Naive thymus-derived CD4-positive, alpha-beta T cell (primary cell): ENCODE measurements around the gene EXD1. TPM values are rescaled to one million over a fixed set of nuclear protein-coding genes. Genes with fewer than 3 reads are reported as not detected.
"Not testable (repeated sequence)": the region's sequence is repeated elsewhere in the genome, so short reads cannot be mapped to it uniquely, and the experiment has no call there.

Experiments used
- ATAC-seq: fragments of 150-1000 bp; cut with Tn5 transposase; 2 replicates; pipeline ENCODE4 v1.10.0; 2021; ENCODE audit warnings: mild to moderate bottlenecking, moderate library complexity
- CTCF ChIA-PET: fragments of 350-600 bp; sonication (Branson Sonifier 250); formaldehyde crosslinking; loops from one replicate; lab custom pipeline; 2021; ENCODE audit warnings: antibody characterized with exemption; lab: Charles Lee
- POLR2A ChIA-PET: fragments of 350-600 bp; sonication (Branson Sonifier 250); formaldehyde crosslinking; loops from one replicate; lab custom pipeline; 2021; ENCODE audit warnings: antibody characterized with exemption, inconsistent platforms; lab: Charles Lee
- DNase-seq, 9 donors: peaks; one replicate each; pipeline versions ENCODE4 v3.0.0 to v3.0.0-alpha.2; 2020 to 2022; ENCODE audit warnings: mixed read lengths in 1 of 9
- H3K27ac ChIP-seq: one replicate; pipeline ENCODE4 v1.7.0; 2013; ENCODE audit warnings: mild to moderate bottlenecking, low read depth, low read length, moderate library complexity
- H3K27me3 ChIP-seq, 2 donors: one replicate each; pipeline ENCODE4 v1.7.0; 2013; ENCODE audit warnings: low read length in 2 of 2, mild to moderate bottlenecking in 2 of 2, moderate library complexity in 2 of 2; ENCODE audit not compliant: control insufficient read depth in 2 of 2, insufficient read depth in 2 of 2
- H3K36me3 ChIP-seq, 3 experiments: 1 replicate in 2 of 3; 2 replicates in 1 of 3; pipeline ENCODE4 v1.7.0; 2013; ENCODE audit warnings: low read length in 3 of 3, mild to moderate bottlenecking in 3 of 3, moderate library complexity in 1 of 3; ENCODE audit not compliant: insufficient read depth in 3 of 3, control insufficient read depth in 2 of 3
- H3K4me1 ChIP-seq, 2 donors: one replicate each; pipeline ENCODE4 v1.7.0; 2013; ENCODE audit warnings: low read length in 2 of 2, mild to moderate bottlenecking in 2 of 2, moderate library complexity in 1 of 2; ENCODE audit not compliant: control insufficient read depth in 2 of 2, insufficient read depth in 2 of 2
- H3K4me3 ChIP-seq: 2 replicates; pipeline ENCODE4 v1.7.0; 2013; ENCODE audit warnings: mild to moderate bottlenecking, low read length
- H3K9me3 ChIP-seq, 3 experiments: 1 replicate in 2 of 3; 2 replicates in 1 of 3; pipeline ENCODE4 v1.7.0; 2013; ENCODE audit warnings: low read length in 3 of 3; ENCODE audit not compliant: control insufficient read depth in 2 of 3
- H3K27ac Mint-ChIP-seq, 9 donors: one replicate each; pipeline ENCODE4 v1.8.0; 2020 to 2022; ENCODE audit warnings: mixed read lengths in 9 of 9, mild to moderate bottlenecking in 8 of 9, moderate library complexity in 5 of 9, inconsistent platforms in 2 of 9
- H3K27me3 Mint-ChIP-seq, 5 donors: one replicate each; pipeline ENCODE4 v1.8.0; 2021 to 2022; ENCODE audit warnings: mixed read lengths in 5 of 5, mild to moderate bottlenecking in 1 of 5
- H3K36me3 Mint-ChIP-seq, 5 donors: one replicate each; pipeline ENCODE4 v1.8.0; 2020 to 2022; ENCODE audit warnings: mixed read lengths in 5 of 5, mild to moderate bottlenecking in 3 of 5, inconsistent platforms in 1 of 5
- H3K4me1 Mint-ChIP-seq, 7 donors: one replicate each; pipeline ENCODE4 v1.8.0; 2020 to 2022; ENCODE audit warnings: mixed read lengths in 7 of 7, mild to moderate bottlenecking in 3 of 7, inconsistent platforms in 1 of 7
- H3K4me3 Mint-ChIP-seq, 10 donors: one replicate each; pipeline ENCODE4 v1.8.0; 2020 to 2022; ENCODE audit warnings: mild to moderate bottlenecking in 10 of 10, mixed read lengths in 10 of 10, moderate library complexity in 6 of 10, inconsistent platforms in 2 of 10
- H3K9me3 Mint-ChIP-seq, 11 donors: one replicate each; pipeline ENCODE4 v1.8.0; 2020 to 2022; ENCODE audit warnings: mixed read lengths in 11 of 11, mild to moderate bottlenecking in 4 of 11, inconsistent platforms in 1 of 11, moderate library complexity in 1 of 11
- intact Hi-C, 2 donors: fragments of 100-400 bp; cut with micrococcal nuclease; formaldehyde crosslinking; loops; one replicate each; pipeline ENCODE4 v1.15.1; 2023
- polyA plus RNA-seq, 2 donors: library from polyadenylated mRNA; unstranded; fragments of 300-500 nt; fragmentation: Illumina TruSeq; gene quantifications; one replicate each; pipeline ENCODE4 v1.2.3, GENCODE V29; 2021
- total RNA-seq, 6 experiments: library from RNA in 5 of 6; stranded (reverse) in 5 of 6; gene quantifications; 1 replicate in 5 of 6; 2 replicates in 1 of 6; pipeline ENCODE4 v1.2.3 and lab custom pipeline; 2021 to 2026

Gene EXD1
- total and polyA plus RNA-seq, 7 experiments from 2014 or later = not detected

DNA sequence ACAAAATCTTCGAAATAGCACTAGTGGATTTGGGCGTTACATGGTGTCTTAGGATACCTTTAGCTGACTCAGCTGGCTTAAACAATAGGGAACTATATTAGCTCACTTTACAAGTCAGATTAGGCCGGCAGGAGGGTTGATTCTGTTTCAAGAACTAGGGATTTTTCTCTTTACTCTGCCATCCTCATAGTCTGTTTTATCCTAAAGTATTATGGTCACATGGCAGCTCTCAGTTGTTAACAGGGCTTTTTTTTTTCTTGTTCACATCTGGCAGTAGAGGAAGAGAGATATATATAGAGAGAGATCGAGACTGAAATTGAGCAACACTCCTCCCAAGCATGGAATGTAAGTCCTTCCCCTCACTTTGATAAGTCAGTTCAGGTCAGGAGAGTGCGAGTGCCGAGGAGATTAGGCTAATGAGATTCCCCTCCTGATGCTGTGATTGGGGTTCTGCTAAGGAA is 33.4 kb upstream of the EXD1 start:
- Histone ChIP-seq H3K27me3 (no peaks in the 10 kb centered on the region), H3K36me3 (peaks cover 0 to 12% (median 5%) of the 10 kb centered on the region in 3 experiments), H3K27ac (no peak overlapping the region), H3K4me1 (no peaks in the 10 kb centered on the region), H3K9me3 (no peaks in the 10 kb centered on the region), H3K4me3 (no peak overlapping the region)
- H3K4me3 Mint-ChIP-seq = no peak overlapping the region
- intact Hi-C loops = no loop called here
- peaks cover 9 to 34% (median 22%) of the 10 kb centered on the region in 5 donors for H3K36me3 Mint-ChIP-seq
- ChIA-PET POLR2A (no interaction called here), CTCF (interaction anchor here (0.5 to 0.6 kb wide), 3 partner anchors 78 to 607 kb away, joined by 3 to 4 read pairs (median 4); no protein-coding TSS in a partner anchor)
- DNase-seq = no peak
- no peaks in the 10 kb centered on the region for H3K27me3 Mint-ChIP-seq
- ATAC-seq = no peak
- no peaks in the 10 kb centered on the region for H3K9me3 Mint-ChIP-seq
- no peak overlapping the region for H3K27ac Mint-ChIP-seq
- H3K4me1 Mint-ChIP-seq = peaks cover 0 to 2% (median 0%) of the 10 kb centered on the region in 7 donors

DNA sequence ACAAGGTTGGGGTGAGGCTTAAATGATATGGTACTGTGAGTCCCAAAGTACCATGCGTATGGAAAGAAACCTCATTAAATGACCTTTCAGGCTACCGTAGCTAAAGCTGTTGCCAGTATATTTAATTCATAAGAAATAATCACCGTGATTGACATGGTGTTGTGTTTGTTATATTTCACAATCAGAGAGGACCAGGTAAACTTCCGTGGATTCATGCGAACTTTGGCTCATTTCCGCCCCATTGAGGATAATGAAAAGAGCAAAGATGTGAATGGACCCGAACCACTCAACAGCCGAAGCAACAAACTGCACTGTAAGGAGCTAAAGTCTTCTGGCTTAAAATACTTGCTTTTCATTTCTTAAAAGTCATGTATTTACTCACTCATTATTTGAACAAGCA is 32.0 kb upstream of the EXD1 start:
- no peak for DNase-seq
- ChIA-PET POLR2A (no interaction called here), CTCF (no interaction called here)
- Histone ChIP-seq H3K27me3 (no peaks in the 10 kb centered on the region), H3K36me3 (peaks cover 0 to 12% (median 5%) of the 10 kb centered on the region in 3 experiments), H3K4me3 (no peak overlapping the region), H3K4me1 (no peaks in the 10 kb centered on the region), H3K27ac (no peak overlapping the region), H3K9me3 (no peaks in the 10 kb centered on the region)
- Mint-ChIP-seq H3K4me1 (peaks cover 0 to 3% (median 0%) of the 10 kb centered on the region in 7 donors), H3K27ac (no peak overlapping the region), H3K36me3 (peaks cover 9 to 39% (median 20%) of the 10 kb centered on the region in 5 donors), H3K9me3 (no peaks in the 10 kb centered on the region), H3K27me3 (no peaks in the 10 kb centered on the region), H3K4me3 (no peak overlapping the region)
- intact Hi-C loops = no loop called here
- no peak for ATAC-seq

DNA sequence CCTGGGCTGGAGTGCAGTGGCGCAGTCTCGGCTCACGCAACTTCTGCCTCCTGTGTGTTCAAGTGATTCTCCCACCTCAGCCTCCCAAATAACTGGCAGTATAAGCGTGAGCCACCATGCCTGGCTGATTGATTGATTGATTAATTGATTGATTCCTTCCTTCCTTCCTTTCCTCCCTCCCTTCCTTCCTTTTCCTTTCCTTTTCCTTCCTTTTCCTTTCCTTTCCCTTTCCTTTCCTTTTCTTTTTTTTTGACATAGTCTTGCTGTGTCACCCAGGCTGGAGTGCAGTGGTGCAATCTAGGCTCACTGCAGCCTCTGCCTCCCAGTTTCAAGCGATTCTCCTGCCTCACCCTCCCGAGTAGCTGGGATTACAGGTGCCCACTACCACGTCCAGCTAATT is 30.4 kb upstream of the EXD1 start:
- H3K4me1 Mint-ChIP-seq, H3K4me1 ChIP-seq, POLR2A ChIA-PET, ATAC-seq, H3K27me3 ChIP-seq, H3K27me3 Mint-ChIP-seq, H3K9me3 Mint-ChIP-seq, DNase-seq, H3K9me3 ChIP-seq, H3K4me3 ChIP-seq, H3K4me3 Mint-ChIP-seq, intact Hi-C loops, H3K27ac ChIP-seq, H3K27ac Mint-ChIP-seq: not testable (repeated sequence)
- CTCF ChIA-PET = interaction anchor here (0.6 kb wide), 1 partner anchor 183 kb away, joined by 4 read pairs; no protein-coding TSS in a partner anchor
- H3K36me3 ChIP-seq = peaks cover 0 to 12% (median 5%) of the 10 kb centered on the region in 3 experiments
- H3K36me3 Mint-ChIP-seq = peaks cover 5 to 36% (median 14%) of the 10 kb centered on the region in 5 donors

DNA sequence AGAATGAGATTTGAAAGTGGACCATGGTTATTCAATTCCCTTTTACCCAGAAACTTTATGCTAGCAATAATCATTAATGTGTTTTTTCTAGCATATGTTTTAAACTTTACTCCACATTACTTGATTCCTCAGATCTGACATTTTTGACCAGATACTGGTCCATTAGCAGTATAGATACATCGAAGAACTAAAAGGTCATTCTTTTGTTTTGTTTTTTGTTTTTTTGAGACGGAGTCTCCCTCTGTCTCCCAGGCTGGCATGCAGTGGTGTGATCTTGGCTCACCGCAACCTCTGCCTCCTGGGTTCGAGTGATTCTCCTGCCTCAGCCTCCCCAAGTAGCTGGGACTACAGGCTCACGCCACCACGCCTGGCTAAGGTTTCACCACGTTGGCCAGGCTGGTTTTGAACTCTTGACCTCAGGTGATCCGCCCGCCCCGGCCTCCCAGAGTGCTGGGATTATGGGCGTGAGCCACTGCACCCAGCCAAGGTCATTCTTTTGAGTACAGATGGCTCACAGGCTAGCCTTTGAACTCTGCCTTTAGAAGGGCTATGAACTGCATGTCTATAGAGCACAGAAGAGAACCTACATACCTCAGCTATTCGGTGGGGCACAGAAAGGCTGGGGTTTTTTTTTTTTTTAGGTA is 29.1 kb upstream of the EXD1 start:
- Histone ChIP-seq H3K9me3 (no peaks in the 10 kb centered on the region), H3K4me3 (no peak overlapping the region), H3K27ac (no peak overlapping the region), H3K27me3 (no peaks in the 10 kb centered on the region), H3K4me1 (no peaks in the 10 kb centered on the region), H3K36me3 (peaks cover 0 to 9% (median 5%) of the 10 kb centered on the region in 3 experiments)
- no peaks in the 10 kb centered on the region for H3K27me3 Mint-ChIP-seq
- CTCF ChIA-PET = interaction anchor here (0.7 kb wide), 1 partner anchor 197 kb away, joined by 3 read pairs; no protein-coding TSS in a partner anchor
- H3K4me3 Mint-ChIP-seq = no peak overlapping the region
- peaks cover 5 to 33% (median 13%) of the 10 kb centered on the region in 5 donors for H3K36me3 Mint-ChIP-seq
- H3K9me3 Mint-ChIP-seq = no peaks in the 10 kb centered on the region
- no peak for ATAC-seq
- intact Hi-C loops = no loop called here
- POLR2A ChIA-PET = no interaction called here
- H3K27ac Mint-ChIP-seq = peak overlapping the region in 1 of 9 donors; percentile 38
- no peak for DNase-seq
- H3K4me1 Mint-ChIP-seq = peaks cover 0 to 3% (median 0%) of the 10 kb centered on the region in 7 donors

DNA sequence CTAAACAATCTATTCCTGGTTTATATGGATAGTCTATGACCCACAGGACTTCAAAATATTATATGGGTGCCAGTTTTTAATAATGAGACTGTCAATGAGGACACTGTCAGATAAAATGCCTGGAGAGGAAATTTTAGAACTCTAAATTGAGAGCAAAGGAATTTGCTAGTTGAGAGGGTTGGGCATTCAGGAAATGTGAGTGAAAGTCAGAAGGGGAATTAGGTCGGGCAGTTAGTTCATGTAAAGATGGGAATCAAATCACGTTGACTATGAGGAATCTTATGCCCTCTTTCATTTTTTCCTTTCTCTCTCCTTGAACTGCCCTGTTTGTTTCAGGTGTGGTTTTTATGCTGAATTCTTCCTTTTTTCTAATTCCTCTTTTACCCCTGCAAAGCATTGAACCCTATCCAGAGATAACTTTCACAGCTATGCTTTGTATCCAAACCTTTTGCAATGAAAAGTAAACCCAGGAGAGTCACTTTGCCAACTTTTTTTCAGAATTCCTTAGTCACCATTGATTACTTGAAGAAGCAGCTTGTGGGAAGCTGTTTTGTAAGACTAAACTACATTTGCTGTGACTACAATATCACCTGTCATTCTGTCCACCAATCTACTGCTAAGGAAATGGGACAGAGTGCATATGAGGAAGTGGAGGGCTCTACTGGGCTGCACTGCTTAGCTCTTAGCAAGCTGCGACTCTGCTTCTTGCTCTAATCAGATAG is 28.4 kb upstream of the EXD1 start:
- Mint-ChIP-seq H3K27ac (no peak overlapping the region), H3K36me3 (peaks cover 2 to 36% (median 11%) of the 10 kb centered on the region in 5 donors), H3K27me3 (no peaks in the 10 kb centered on the region), H3K4me3 (no peak overlapping the region), H3K4me1 (peaks cover 0 to 3% (median 0%) of the 10 kb centered on the region in 7 donors), H3K9me3 (no peaks in the 10 kb centered on the region)
- no peaks in the 10 kb centered on the region for H3K9me3 ChIP-seq
- H3K36me3 ChIP-seq = peaks cover 0 to 2% (median under 1%) of the 10 kb centered on the region in 3 experiments
- ChIA-PET POLR2A (no interaction called here), CTCF (no interaction called here)
- DNase-seq (no peak), ATAC-seq (peak; percentile 67)
- H3K4me1 ChIP-seq = no peaks in the 10 kb centered on the region
- H3K4me3 ChIP-seq = no peak overlapping the region
- H3K27ac ChIP-seq = no peak overlapping the region
- no peaks in the 10 kb centered on the region for H3K27me3 ChIP-seq
- intact Hi-C loops = no loop called here

DNA sequence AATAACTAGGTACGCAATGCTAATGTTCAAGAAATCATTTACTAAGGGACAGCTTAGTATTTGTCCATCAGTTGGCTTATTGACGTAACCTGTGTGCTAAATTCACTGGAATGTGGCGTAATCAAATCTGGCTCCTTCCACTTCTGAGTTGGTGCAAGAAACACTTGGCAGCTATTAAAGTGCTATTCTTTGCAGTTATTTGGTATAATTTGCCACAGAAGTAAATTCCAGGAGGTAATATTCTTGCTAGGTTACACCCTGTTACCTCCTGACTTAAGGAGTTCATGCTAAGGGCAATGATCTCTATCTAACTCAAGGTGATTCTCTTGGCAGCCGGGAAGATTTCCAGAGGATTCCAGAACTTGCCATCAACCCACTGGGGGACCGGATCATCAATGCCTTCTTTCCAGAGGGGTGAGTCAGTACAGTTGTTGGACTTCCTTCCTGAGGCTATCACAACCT is 26.1 kb upstream of the EXD1 start:
- H3K9me3 Mint-ChIP-seq = no peaks in the 10 kb centered on the region
- DNase-seq (no peak), ATAC-seq (no peak)
- peaks cover 0 to 24% (median 8%) of the 10 kb centered on the region in 5 donors for H3K36me3 Mint-ChIP-seq
- H3K27me3 Mint-ChIP-seq = no peaks in the 10 kb centered on the region
- no peak overlapping the region for H3K27ac Mint-ChIP-seq
- POLR2A ChIA-PET = no interaction called here
- H3K4me3 Mint-ChIP-seq = no peak overlapping the region
- no peaks in the 10 kb centered on the region for H3K27me3 ChIP-seq
- intact Hi-C loops = no loop called here
- CTCF ChIA-PET = no interaction called here
- H3K4me1 ChIP-seq = no peaks in the 10 kb centered on the region
- no peaks in the 10 kb centered on the region for H3K9me3 ChIP-seq
- H3K27ac ChIP-seq = no peak overlapping the region
- H3K4me3 ChIP-seq = no peak overlapping the region
- no peaks in the 10 kb centered on the region for H3K36me3 ChIP-seq
- peaks cover 0 to 3% (median 0%) of the 10 kb centered on the region in 7 donors for H3K4me1 Mint-ChIP-seq
